Activated CD8-positive, alpha-beta memory T cell treated with anti-CD3 and anti-CD28 coated beads, Interleukin-2, amount 50 U/mL, for 1 hour (primary cell): ENCODE results near the gene DUSP9.

Experiments used
- DNase-seq: peaks from one replicate; pipeline ENCODE4 v3.0.0-alpha.2; 2020; ENCODE audit errors: extremely low read depth

Gene DUSP9

GRCh38 chrX:153635788-153636668 is 11.0 kb upstream of the DUSP9 start:
- no peak for DNase-seq

GRCh38 chrX:153636716-153637115 is 10.3 kb upstream of the DUSP9 start:
- DNase-seq = no peak

- DNase-seq = no peak
Measured at GRCh38 chrX:153637121-153638040, 9.6 kb upstream of the DUSP9 start.

GRCh38 chrX:153638041-153638371 is 9.0 kb upstream of the DUSP9 start:
- DNase-seq = no peak

GRCh38 chrX:153638436-153639176 is 8.4 kb upstream of the DUSP9 start:
- no peak for DNase-seq

- DNase-seq = no peak
Measured at GRCh38 chrX:153639177-153640044, 7.6 kb upstream of the DUSP9 start.

- DNase-seq = no peak
Measured at GRCh38 chrX:153640045-153640686, 6.8 kb upstream of the DUSP9 start.

- DNase-seq = no peak
Measured at GRCh38 chrX:153640736-153641575, 6.0 kb upstream of the DUSP9 start.

- DNase-seq = no peak
Measured at GRCh38 chrX:153641627-153642026, 5.4 kb upstream of the DUSP9 start.

GRCh38 chrX:153642051-153642654 is 4.8 kb upstream of the DUSP9 start:
- no peak for DNase-seq

- no peak for DNase-seq
Measured at GRCh38 chrX:153642655-153643430, 4.2 kb upstream of the DUSP9 start.

- DNase-seq = no peak
Measured at GRCh38 chrX:153643431-153644351, 3.3 kb upstream of the DUSP9 start.

GRCh38 chrX:153644356-153645125 is 2.5 kb upstream of the DUSP9 start:
- no peak for DNase-seq

- no peak for DNase-seq
Measured at GRCh38 chrX:153645151-153645550, 1.9 kb upstream of the DUSP9 start.

- no peak for DNase-seq
Measured at GRCh38 chrX:153645921-153646488, 998 bp upstream of the DUSP9 start.
